Stimulated activated CD4-positive, alpha-beta T cell treated with anti-CD3 and anti-CD28 coated beads, Interleukin-2, amount 100 ng/mL, for 48 hours (primary cell): Measurements from ENCODE around the gene C1QTNF9.
"Not testable (repeated sequence)": the region's sequence is repeated elsewhere in the genome, so short reads cannot be mapped to it uniquely, and the experiment has no call there.

Source experiments
- DNase-seq, 2 donors: peaks; one replicate each; pipeline ENCODE4 v3.0.0-alpha.2; 2020

The C1QTNF9 gene

GRCh38 chr13:24323739-24324075 lies 14.3 kb downstream of the C1QTNF9 start:
- no peak for DNase-seq

DNA sequence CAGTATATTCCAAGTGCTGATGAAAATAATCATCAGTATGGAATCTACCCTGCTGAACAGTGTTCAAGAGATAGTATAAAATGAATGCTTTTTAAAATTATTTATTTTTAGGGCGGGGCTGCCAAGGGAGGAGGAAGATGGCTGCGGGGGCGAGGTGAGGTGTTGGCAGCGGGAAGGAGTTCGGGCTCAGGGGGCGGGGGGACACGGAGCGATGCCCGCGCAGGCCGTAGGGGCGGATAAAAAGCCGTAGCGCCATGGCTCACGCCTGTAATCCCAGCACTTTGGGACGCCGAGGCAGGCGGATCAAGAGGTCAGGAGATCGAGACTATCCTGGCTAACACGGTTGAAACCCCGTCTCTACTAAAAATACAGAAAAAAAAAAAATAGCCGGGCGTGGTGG lies 18.2 kb downstream of the C1QTNF9 start:
- not testable (repeated sequence) for DNase-seq

DNA sequence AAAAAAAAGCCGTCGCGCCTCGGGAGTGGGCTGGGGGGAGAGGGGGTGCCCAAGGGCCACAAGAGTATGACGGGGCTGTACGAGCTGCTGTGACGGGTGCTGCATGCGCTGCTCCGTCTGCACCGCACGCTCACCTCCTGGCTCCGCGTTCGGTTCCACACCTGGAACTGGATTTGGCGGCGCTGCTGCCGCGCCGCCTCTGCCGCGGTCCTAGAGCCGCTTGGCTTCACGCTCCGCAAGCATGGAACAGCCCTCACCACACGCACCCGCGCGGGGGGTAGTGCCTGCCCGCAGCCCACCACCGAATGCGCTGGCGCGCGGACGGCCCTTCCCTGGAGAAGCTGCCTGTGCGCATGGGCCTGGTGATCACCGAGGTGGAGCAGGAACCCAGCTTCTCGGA lies 18.8 kb downstream of the C1QTNF9 start:
- DNase-seq: no peak

DNA sequence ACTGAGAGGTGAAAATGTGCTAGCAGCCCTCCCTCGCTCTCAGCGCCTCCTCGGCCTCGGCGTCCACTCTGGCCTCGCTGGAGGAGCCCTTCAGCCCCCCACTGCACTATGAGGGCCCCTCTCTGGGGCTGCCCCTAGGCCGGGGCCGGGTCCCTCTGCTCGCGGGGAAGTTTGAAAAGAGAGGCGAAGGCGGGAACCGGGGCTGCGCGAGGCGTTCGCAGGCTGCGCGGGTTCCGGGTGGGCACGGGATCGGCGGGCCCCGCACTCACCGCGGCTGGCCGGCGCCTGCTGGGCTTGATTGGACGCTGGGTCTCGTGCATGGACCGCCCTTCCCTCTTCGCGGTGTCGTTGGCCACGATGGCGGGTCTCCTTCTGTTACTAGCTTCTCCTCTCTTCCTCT lies 29.3 kb downstream of the C1QTNF9 start:
- no peak for DNase-seq

- no peak for DNase-seq
Observed at GRCh38 chr13:24339937-24340607, 30.7 kb downstream of the C1QTNF9 start.

DNA sequence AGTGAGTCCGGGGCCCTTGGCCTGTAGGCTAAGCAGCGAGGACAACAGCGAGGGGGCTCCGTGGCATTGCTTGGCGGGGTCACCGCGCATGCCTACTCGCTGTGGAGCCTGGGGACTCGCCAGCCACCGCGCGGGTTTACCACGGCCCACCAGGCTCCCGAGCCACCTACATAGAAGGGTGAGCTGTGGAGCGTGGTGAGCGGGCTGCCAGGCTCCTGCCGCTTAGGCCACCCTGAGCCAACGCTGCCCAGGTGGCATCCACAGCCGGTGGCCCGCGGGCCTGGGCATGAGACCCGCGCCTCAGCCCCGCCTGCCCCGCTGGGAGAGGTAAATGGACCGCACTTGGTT lies 31.2 kb downstream of the C1QTNF9 start:
- DNase-seq: no peak

DNA sequence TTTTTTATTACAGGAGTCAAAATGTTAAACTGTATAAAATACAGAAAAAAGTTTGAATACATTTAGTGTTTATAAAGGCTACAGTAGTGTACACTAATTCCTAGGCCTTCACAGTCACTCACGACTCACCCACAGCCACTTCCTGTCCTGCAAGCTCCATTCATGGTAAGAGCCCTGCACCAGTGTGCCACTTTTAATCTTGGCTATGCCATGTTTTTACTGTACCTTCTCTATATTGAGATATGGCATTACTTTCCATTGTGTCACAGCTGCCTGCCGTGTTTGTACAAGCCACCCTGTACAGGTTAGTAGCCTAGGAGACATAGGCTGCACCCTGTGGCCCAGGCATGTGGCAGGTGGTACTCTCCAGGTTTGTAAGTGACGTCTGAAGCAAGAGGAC lies 32.1 kb downstream of the C1QTNF9 start:
- no peak for DNase-seq

DNA sequence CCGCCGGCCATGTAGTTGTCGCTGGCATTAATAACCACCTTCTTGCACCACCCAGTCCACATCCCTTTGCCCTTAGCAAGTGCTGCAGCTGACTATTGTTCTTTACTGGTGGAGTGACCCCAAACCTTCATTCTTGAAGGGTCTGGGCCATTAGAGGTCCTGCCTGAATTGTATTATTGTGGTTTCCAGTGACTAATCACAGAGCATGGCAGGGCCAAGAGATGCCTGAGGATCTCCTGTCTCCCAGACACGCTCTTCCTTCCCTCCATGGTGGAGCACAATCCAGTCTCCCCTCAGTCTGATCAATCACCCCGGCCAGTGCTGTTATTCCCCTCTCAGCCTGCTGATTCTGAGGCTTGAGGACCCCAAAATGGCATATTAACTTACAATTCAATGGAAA lies 39.0 kb downstream of the C1QTNF9 start:
- DNase-seq: no peak

DNA sequence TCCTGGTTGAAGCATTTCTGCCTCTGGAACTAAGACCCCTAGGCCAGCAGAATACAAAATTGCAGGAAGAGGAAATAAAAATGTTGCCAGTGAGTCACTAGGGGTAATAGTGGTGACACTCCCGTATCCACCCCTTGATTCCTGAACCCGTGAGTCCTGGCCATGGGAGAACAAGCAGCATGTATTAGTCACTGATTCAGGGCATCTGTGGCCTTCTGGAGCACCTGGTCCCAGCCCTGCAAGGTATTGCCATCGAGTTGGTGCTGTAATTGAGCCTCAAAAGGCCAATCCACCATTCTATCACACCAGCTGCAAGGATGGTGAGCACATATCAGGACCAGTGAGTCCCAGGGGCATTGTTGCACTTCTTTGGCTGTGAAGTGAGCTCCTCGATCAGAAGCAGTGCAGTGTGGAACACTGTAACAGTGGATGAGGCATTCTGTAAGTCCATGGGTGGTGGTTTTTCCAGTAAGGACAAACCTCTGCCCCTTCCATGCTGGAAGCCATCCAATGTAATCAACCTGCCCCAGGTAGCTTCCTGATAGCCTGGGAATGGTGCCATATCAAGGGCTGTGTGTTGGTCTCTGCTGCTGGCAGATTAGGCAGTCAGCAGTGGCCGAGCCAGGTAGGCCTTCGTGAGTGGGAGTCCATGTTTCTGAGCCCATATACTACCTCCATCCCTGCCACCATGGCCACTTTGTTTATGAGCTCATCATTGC lies 39.6 kb downstream of the C1QTNF9 start:
- DNase-seq: no peak

GRCh38 chr13:24349778-24350664 lies 40.6 kb downstream of the C1QTNF9 start:
- DNase-seq: not testable (repeated sequence)

GRCh38 chr13:24351423-24351822 lies 42.0 kb downstream of the C1QTNF9 start:
- no peak for DNase-seq

- DNase-seq: no peak
Observed at GRCh38 chr13:24353736-24354135, 44.4 kb downstream of the C1QTNF9 start.

DNA sequence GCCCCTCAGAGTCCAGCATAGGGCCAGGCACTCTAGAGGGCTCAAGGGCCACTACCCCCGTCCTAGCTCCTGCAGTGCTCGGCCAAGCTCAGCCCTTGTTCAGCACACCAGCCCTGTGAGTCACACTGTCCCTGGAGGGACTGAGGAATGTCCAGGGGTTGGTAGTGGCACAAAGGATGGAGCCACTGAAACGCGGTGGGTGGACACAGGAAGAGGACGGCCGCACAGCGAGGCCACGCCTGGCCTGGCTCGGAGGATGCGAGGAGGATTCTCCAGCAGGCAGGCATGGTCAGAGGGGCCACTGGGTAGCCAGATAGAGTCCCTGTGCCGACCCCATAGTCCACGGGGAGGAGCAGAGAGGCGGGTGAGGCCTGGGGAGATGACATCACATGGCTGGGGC lies 45.7 kb downstream of the C1QTNF9 start:
- no peak for DNase-seq

DNA sequence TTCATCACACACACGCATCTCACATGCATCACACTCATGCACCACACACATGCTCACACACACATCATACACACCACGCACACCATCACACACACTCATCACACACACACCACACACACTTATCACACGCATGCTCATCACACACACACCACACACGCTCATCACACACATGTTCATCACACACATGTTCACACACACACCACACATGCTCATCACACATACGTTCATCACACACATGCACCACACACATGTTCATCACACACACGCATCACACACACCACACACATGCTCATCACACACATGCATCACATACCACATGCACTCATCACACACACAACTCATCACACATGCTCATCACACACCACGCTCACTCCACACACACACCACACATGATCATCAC lies 46.9 kb downstream of the C1QTNF9 start:
- DNase-seq: no peak

GRCh38 chr13:24356837-24357236 lies 47.5 kb downstream of the C1QTNF9 start:
- DNase-seq: no peak

DNA sequence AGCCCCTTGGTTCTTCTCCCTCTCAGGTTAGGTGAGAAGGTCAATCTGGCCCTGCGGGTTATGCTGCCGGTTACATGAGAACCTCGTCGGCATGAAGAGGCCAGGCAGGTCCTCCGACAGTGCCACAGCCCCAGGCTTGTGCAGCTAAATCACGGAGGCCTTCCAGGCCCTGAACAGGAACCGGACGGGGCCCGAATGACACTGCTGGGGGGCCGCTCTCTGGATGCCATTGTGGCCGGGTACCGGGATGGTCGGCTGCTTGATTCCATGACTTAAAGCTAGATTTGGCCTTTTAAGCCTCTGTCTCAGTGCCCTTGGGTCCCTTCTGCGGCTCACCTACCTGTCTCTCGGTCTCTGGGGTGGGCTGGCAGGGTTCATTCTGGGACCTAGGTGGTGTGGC lies 48.4 kb downstream of the C1QTNF9 start:
- DNase-seq: no peak

- not testable (repeated sequence) for DNase-seq
Observed at GRCh38 chr13:24358836-24359235, 49.5 kb downstream of the C1QTNF9 start.

DNA sequence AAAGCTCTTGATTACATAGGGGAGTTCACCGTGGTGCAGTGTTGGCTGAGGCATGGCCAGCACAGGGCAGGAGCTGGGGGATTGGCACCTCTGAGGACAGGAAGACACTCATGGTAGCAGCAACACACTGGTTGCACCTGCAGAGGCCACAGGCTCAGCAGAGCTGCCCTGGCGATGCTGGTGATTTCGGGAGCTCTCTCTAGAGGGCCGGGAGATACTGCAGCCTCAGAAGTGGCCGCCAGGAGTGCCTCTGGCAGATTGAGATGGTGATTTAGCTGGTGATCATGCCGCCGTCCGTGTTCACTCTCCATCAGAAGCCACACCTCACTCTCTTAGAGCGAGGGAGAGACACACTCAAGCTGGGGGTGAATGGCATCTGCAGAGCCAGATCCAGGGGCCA lies 49.9 kb downstream of the C1QTNF9 start:
- not testable (repeated sequence) for DNase-seq

DNA sequence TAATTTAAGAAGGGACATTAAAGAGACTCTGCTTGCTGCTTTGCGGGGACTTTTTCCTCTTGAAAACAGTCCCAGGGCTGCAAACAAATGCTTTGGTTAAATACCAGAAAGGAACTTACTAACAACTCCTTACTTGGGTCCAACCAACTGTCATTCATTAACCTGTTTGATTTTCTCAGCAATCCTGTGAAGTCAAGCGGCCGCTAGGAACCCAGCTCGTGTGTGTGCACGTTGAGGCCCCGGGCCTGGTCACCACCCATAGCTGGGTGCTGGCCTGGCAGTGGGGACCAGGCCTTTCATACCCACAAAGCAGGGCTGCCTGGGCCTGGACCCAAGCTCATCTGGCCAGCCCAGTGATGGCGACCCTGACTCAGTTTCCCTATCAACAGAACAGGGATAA lies 50.7 kb downstream of the C1QTNF9 start:
- no peak for DNase-seq

DNA sequence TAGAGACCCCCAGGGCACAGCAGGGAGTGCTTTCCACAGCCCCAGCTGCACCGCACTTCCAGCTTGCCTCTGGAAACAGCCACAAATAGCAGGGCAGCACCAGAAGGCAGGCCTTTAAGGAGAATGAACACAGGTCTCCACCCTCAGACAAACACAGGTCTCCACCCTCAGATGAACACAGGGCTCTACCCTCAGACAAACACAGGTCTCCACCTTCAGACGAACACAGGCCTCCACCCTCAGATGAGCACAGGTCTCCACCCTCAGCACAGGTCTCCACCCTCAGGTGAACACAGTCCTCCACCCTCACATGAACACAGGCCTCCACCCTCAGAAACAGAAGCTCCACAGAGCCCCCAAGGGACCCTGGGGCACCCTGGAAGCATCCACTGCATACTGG lies 51.7 kb downstream of the C1QTNF9 start:
- no peak for DNase-seq

GRCh38 chr13:24361852-24362366 lies 52.5 kb downstream of the C1QTNF9 start:
- no peak for DNase-seq

- no peak for DNase-seq
Observed at GRCh38 chr13:24362435-24362952, 53.1 kb downstream of the C1QTNF9 start.

GRCh38 chr13:24365191-24365590 lies 55.8 kb downstream of the C1QTNF9 start:
- DNase-seq: no peak
